Measurements from ENCODE around the gene SGTA.
A peak's percentile ranks its signal among the peaks of the same experiment; 100 is the strongest.
"Not testable (repeated sequence)": the region's sequence is repeated elsewhere in the genome, so short reads cannot be mapped to it uniquely, and the experiment has no call there.

SGTA gene, protein sequence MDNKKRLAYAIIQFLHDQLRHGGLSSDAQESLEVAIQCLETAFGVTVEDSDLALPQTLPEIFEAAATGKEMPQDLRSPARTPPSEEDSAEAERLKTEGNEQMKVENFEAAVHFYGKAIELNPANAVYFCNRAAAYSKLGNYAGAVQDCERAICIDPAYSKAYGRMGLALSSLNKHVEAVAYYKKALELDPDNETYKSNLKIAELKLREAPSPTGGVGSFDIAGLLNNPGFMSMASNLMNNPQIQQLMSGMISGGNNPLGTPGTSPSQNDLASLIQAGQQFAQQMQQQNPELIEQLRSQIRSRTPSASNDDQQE

DNA sequence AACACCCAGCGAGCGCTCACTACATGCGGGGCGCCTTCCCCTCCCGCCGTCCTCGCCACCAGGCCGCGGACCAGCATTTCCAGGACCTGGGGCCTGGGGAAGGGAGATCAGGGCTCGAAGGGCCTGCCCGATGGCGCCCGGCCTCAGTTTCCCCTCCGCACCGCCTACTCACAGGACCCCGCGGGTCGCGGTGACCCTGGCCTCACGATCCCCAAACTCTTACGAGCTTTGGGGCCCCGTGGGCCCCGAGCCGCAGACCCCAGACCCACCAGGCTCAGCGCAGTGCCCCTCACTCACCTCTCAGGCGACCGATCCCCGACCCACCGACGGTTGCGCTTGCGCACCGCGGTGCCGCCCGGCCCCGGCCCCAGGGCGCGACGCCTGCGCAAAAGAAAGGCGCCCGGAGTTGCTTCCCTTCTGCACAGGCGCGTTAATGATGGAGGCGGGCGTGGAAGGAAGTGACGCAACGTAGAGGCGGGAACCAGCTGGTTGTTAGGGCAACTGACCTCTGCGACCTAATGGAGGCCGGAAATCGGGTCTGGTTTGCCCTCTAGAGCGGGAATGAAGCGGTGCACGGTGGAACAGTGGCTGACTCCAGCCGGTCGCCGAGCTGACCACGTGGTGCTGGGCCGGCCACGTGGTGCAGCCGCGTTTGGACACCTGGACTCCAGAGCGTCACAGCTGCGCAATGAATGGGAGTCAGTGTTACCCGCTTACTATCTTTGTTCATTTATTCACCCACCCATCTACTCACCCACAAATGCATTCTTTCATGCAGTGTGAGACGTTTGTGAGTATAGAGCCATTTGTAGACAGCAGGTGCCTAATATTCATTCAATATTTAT, at the start of gene SGTA:
Gene SGTA, minus strand, starts transcription at position 338 of the 845 bp plus-strand sequence. CDS start 14,205 bp downstream, outside the sequence.
- FAIRE-seq = peak; percentile 85

DNA sequence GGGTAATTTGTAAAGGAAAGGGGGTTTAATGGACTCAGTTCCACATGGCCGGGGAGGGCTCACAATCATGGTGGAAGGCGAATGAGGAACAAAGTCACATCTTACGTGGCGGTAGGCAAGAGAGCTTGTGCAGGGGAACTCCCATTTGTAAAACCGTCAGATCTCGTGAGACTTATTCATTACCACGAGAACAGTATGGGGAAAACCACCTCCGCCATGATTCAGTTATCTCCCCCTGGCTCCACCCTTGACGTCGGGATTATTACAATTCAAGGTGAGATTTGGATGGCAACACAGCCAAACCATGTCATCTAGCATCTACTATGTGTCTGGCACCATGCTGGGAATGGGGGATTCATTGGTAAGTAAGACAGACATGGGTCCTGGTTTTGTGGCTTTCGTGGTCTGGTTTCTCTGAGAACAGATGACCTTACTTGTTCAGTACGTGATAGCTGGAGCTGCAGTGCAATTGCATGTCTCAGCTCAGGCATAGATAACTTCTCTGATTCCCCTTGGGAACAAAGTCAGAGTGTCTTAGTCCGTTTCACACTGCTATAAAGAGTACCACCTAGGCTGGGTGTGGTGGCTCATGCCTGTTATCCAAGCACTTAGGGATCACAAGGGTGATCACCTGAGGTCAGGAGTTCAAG, 44.9 kb upstream of the SGTA start:
- FAIRE-seq = no peak

DNA sequence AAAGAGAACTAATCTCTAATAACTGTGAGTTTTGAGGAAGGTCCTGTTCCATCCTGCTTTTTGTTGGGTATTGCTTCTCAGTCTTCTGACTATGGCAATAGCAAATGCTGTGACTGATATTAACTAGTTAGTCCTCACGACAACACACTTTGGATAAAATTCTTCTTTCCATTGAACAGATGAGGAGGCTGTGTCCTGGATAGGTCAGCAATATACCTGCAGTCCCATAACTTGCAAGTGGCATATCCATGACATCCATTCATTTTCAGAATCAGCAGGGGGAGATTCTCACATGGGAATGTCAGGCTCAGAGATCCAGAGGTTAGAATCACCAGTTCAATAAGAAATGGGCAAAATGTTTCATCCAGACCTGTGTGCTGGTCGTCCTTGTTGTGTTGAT, 43.9 kb upstream of the SGTA start:
- FAIRE-seq = no peak

DNA sequence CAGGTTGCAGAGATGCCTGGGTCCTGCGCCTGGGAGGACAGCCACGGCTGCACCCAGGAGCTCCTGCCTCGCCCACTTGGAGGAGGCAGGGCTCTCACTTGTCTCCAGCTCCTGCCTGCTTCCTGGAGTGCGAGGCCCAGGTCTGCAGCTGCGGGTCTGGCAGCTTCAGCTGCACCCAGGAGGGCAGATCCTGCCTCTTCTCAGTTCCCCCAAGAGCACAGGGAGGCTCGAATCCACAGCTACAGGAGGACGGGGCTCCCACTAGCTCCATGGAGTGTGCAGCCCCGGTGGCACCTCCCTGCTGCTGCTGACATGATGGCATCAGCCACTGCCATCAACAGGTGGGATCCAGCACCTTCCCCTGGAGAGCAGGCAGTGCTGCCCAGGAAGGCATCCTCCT, 41.1 kb upstream of the SGTA start:
- no peak for FAIRE-seq

DNA sequence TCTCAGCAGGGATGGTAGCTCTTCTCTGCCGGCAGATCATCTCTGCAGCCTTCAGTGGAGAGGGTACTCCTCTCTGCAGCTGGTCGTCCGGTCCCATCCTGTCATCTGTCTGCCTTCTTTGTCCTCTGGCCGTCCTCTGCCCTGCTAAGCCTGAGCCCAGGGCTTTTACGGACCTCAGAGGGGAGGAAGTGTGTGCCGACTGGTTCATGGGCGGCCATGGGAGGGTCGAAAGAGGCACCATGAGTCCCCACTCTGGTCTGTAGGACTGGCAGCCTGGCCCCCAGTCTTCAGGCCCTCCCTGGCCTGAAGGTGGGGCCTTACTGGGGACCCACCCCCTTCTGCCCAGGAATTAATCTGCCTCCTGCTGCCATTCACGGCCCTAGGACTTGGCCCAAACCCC, 40.6 kb upstream of the SGTA start:
- no peak for FAIRE-seq

DNA sequence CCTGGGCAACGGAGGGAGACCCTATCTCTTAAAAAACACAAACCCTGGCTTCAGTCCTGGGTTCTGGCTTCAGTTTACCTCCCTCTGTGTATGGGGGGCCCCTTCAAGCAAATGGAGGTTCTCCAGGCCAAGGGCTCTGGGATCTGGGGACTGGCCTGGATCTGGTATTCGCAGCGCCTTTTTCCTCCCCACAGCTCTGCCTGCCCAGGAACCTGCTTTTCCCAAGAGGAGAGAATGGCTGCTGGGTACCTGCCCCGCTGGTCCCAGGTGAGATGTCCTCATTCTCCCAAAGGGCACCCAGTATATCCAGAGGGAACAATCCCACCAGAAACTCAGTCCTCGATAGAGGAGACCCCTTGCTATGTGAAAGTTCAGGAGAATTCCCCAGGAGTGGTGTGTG, 39.8 kb upstream of the SGTA start:
- no peak for FAIRE-seq

DNA sequence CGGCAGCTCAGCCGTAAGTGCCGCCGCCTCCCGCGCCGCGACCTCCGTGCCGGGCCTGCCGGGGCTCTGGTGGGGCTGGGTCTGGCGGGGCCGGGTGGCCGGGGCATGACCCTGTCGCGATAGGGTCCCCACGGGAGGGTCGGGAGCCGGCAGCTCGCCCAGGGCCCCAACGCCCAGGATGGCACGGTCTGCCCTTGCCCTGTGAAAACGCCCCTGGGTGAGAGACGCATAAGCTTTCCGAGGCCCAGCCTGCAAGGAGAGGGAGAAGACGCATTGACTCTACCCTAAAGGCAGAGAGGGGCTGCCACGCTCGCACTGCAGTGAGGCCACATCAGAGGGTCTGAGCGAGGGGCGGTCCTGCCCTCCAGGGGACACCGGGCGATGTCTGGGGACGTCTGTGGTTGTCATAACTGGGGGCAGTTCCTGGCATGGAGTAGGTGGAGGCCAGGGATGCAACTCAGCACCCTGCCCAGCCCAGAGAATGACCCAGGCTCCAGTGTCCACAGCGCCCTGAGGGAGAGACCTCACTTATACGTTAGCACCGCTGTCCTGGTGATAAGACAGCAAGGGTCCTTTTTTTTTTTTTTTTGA, 37.1 kb upstream of the SGTA start:
- FAIRE-seq = no peak

DNA sequence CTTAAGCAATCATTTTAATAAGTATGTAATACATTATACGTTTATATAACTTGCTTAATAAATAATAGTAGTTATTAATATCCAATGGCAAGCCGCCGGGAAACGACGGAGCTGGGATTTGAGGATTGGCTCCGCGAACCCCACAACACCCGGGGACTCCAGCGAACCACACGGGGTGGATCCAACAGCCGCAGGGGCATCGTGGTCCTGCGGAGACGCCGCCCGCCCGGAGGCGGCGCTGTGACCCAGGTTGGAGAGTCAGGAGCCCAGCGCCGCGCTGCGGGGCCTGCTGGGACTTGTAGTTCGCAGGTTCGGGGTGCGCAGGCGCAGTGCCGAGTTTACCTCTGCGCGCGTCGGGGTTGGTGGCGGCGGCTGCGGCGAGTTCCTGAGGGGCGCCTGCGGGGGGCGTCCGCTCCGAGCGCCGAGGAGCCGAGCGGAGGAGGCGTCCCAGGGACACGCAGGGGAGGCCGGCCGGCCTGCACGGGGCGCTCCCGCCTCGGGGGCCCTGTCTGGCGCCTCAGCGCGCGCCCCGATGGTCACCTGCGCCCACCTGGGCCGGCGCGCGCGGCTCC, 36.6 kb upstream of the SGTA start, which contains the start of gene ZNF554:
Gene ZNF554, plus strand, starts transcription at position 329 of the 572 bp plus-strand sequence. Its CDS starts 204 bp downstream, at position 533.
- no peak for FAIRE-seq

DNA sequence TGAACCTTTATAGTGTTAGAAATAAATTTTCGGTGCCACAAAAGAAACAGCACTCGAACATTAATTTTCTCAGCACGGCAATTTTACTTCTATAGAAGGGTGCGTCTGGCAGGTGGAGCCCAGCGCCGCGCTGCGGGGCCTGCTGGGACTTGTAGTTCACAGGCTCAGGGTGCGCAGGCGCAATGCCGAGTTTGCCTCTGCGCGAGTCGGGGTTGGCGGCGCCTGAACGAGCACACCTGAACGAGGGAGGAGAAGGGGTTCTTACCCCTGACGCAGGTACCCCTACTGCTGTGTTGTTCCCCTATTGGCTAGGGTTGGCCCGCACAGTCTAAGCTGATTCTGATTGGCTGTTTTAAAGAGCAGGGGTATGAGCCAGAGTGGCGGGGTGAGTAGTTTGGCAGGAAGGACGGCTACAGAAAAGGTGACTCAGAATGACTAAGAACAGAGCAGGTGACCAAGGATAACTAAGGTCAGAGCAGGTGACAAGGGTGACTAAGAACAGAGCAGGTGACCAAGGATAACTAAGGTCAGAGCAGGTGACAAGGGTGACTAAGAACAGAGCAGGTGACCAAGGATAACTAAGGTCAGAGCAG, 34.3 kb upstream of the SGTA start:
- not testable (repeated sequence) for FAIRE-seq

DNA sequence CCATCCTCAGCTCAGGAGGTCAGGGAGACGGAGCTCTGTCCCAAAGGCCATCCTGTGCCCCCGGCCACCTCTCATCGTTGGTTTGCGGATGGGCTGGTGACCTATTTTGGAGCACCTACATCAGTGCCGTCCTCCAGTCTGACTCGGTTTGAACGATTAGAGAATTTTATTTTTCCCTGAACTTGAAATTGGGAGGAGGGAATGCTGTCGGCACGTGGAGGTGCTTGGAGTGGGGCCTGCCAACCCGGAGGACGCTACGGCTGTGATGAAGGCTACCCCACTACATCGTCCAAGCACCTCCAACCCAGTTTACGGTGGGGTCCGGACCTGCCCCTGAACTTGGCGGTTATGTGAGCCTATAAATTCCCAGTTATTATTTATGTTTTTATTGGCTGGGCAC, 33.6 kb upstream of the SGTA start:
- no peak for FAIRE-seq

DNA sequence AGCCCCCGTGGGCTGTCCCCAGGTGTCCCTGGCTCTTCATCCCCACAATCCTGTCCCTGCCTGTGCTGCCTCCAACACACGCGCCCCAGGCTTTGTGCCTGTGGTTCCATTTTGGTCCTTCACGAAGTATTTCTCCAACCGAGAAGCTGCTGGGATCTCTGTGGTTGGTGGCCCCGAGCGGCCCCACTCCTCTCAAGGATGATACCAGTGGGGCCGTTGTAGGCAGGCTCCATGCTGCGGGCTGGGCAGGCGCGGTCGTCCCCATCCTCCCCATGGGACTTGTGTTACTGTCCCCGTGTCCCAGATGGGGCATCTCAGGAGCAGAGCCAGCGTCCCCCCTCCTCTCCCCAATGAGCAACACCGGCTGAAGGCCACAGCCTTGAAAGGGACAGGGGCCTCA, 32.9 kb upstream of the SGTA start:
- no peak for FAIRE-seq

DNA sequence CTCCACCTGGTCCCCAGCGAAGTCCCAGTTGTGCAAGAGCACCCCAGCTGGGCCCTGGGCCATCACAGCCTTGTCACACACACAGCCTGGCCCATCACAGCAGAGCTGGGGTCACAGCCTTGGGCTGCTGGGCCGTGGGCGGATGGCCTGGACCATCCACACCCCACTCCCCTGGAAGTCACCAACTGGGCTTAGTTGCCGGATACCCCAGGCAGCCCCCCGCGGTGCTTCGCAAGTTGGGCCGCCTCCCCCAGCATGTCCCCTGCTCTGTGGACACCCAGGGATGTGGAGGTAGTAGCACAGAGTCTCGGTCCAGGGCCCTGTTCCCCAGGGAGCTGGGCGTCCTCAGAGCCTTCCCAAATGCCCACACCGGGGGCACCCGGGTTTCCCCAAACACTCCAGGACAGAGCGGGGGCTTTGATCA, 32.1 kb upstream of the SGTA start:
- FAIRE-seq = no peak

DNA sequence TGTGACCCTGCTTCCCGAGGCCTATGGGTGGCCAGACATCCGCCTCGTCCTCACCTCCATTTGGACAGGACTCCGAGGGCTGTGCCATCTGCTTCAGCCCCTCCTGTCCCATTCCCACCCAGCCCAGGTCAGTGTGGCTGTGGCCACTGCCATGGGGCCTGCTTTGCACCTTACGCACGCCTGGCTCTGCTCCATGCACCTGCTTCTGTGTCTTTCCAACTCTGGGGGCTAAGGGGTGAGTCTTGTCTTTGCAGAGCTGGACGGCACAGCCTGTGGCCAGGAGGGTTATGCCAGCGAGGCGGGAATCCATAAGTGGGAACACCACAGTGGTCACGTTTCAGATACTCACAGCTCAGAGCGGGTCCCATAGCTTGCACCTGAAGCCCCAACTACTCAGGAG, 31.4 kb upstream of the SGTA start:
- no peak for FAIRE-seq

DNA sequence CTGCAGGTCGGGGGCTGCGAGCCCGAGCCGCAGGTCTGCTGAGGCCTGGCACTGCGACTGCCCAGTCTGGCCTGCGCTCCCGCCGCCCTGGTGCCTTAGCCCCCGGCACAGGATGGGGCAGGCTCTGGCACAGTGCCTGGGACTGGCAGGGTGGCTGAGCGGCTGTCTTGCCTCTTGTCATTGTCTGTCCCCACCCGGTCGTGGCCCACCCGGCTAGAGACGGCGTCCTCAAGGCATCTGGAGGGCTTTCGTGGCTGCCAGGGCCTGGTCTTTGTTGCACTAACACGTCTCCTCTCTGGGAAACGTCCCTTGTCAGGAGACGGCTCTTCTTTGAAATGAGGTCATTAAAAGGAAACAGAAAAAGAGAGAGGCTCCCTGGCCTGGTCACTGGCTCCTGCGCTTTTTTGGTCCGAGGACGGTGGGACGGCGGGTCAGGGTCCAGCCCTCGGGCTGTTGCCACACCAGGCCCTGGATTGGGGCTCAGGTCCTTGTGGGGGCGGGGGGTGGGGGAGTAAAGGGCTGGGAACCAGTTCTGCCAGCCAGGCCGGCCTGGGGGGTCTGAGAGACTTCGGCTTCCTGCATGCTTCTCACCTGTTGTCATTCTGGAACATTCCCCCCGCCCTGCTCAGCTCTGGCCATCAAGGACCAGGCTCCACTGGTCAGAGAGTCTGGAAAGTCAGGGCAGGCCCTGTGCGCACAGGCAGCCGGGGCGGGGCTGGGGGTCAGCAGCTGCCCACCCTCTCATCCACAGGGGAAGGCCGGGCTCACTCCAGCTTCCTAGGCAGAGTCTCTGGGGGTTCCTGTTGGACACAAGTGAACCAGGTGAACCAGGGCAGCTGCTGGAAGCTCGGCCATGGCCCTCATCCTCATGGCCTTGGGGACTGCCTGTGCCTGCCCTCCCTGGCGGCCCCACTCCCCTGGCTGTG, 30.4 kb upstream of the SGTA start:
- FAIRE-seq = no peak

DNA sequence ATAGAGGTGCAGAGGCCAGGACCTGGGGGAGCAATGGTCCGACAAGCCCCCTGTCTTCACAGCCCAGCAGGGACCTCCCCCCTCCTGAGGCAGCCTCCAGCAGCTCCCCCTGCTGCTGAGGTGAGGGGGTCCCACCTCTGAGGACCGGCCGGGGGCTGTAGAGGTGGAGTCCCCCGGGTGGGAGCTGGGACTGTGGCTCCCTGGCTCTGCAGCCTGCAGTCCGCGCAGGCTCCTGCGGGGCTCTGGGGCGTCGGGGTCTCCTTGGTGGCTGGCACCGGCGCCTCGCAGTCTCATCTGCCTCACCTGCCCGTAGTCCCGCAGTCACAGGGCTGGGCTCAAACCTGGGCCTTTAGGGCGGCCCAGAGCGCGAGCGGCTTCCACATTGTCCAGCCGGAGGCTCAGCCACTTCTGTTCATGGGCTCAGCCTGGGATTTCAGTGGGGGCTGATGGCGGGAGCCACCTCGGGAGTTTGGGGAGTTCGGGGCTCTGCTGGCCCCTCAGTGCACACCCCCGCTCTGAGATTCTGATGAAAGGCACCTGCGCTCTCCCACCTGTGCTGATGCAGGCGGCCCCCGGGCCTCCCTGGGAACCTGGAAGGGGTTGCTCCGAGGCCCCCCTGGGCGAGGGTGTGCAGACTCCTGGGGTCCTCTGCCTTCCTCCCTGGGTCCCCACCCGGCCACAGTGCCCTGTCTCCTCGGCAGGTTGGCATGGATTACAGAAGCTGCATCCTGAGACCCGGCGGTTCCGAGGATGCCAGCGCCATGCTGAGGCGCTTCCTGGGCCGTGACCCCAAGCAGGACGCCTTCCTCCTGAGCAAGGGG, 29.6 kb upstream of the SGTA start:
- FAIRE-seq = no peak

DNA sequence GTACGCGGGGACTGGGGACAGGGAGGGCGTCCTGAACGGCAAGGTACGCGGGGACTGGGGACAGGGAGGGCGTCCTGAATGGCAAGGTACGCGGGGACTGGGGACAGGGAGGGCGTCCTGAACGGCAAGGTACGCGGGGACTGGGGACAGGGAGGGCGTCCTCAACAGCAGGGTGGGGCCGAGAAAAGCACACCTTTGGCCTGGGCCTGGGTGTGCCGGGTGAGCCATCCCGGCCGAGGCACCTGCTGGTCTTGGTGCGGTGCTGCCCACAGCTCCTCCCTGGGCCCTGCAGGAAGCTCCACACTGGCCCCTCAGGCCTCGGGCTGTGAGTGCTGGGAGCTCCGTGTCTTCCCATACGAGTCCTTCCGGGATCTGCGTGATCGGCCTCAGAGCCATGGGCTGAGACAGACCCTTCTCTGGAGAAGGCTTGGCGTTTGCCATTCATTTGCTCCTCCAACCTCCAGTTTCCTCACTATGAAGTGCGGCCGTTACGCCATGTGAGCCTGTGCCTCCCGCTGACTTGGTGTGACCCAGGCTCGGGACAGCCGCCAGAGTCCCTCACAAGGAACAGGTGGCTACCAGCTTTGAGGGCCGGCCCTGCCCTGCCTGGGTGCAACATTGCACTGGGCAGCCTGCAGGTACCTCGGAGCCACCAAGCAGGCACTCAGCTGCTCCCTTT, 28.8 kb upstream of the SGTA start:
- FAIRE-seq = no peak

DNA sequence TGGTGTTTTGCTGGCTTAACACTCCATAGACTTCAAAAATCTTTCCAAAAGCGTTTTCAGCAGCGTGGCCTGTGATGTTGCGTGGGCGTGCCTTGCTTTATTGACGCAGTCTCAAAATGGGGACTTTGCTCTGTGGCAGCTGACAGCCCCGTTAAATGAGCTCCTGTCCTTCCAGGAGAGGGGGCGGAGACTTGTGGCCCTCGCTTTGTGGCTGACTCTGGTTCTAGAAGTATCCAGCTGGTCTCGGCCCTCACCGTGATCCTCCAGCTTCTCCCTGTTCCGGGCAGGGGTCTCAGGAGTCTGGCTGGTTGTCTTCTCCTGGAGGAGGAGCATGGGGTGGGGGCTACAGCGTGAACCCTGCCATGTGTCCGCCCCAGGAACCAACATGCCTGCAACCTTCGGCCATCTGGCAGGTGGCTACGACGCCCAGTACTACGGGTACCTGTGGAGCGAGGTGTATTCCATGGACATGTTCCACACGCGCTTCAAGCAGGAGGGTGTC, 28.2 kb upstream of the SGTA start:
- FAIRE-seq = no peak

DNA sequence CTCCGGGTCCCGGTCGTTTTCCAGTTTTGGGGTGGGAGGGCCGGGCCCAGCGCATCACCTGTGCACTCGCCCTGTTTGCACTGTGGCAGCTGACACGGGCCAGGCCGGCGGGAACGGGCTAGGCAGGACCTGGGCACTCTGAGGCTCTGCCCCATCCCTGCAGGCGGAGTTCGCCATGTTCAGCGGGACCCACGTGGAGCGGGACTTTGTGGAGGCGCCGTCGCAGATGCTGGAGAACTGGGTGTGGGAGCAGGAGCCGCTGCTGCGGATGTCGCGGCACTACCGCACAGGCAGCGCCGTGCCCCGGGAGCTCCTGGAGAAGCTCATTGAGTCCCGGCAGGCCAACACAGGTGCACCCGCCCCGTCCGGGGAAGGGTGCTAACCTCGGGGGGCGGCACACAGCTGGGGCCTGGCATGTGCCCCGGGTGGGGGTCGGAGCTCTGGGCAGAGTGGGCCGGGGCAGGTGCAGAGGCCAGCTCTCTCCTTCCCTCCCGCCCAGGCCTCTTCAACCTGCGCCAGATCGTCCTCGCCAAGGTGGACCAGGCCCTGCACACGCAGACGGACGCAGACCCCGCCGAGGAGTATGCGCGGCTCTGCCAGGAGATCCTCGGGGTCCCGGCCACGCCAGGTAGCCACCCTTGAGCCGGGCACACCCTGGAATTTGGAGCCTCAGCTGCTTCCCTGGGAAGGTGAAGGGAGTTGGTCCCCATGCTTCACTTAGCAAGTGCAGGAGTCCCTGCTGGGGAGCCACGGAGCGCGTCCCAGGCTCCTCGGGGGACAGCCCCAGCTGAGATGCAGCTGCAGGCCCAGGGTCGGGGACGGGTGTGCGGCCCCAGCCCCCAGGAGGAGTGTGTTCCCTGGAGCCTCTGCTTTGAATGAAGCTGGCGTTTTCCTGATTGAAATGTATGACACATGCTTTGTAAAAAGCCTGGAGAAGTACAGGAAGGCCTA, 27.3 kb upstream of the SGTA start:
- no peak for FAIRE-seq

All from TTC549 (cell line).